Right atrium auricular region (tissue), 2 donors: ENCODE data around the gene PI3. TPM values are rescaled to one million over a fixed set of nuclear protein-coding genes. Genes with fewer than 3 reads are reported as not detected.

ENCODE experiments used
- DNase-seq: peaks from one replicate; pipeline ENCODE4 v3.0.0-alpha.2; 2019; ENCODE audit warnings: low spot score
- H3K27ac ChIP-seq, 2 donors: fragments of 200-600 bp; sonication (generic); 1 replicate in 1 of 2; 2 replicates in 1 of 2; pipeline ENCODE4 v1.5.1; 2016 to 2019
- H3K27me3 ChIP-seq, 2 donors: fragments of 200-600 bp; sonication (generic); one replicate each; pipeline versions ENCODE4 v1.5.1 to v1.6.0; 2017 to 2019
- H3K36me3 ChIP-seq: fragments of 200-600 bp; sonication (generic); one replicate; pipeline ENCODE4 v1.5.1; 2016
- H3K4me1 ChIP-seq, 2 donors: fragments of 200-600 bp; sonication (generic); one replicate each; pipeline versions ENCODE4 v1.5.1 to v1.6.0; 2017 to 2019
- H3K4me3 ChIP-seq, 2 donors: fragments of 200-600 bp; sonication (generic); 1 replicate in 1 of 2; 2 replicates in 1 of 2; pipeline ENCODE4 v1.5.1; 2017 to 2019; ENCODE audit warnings: mild to moderate bottlenecking in 1 of 2, moderate library complexity in 1 of 2
- H3K9me3 ChIP-seq, 2 donors: fragments of 200-600 bp; sonication (generic); one replicate each; pipeline ENCODE4 v1.5.1; 2019
- total RNA-seq, 2 donors: library from RNA; depleted of rRNA; stranded (reverse); fragments of >200 nt; gene quantifications; one replicate each; pipeline ENCODE4 v1.1.0, GENCODE V29; 2016
- TF ChIP-seq, protein P1 (sequence below), 2 donors: fragments of 200-600 bp; sonication (generic); IDR thresholded peaks; one replicate each; pipeline ENCODE4 v1.5.1; 2019; ENCODE audit warnings: antibody characterized with exemption in 2 of 2

PI3 gene
- total RNA-seq, 2 donors from 2014 or later, result not detected

- Histone ChIP-seq H3K36me3 (no peaks in the 10 kb centered on the region), H3K27me3 (no peaks in the 10 kb centered on the region), H3K4me1 (no peaks in the 10 kb centered on the region), H3K4me3 (no peak overlapping the region), H3K27ac (no peak overlapping the region), H3K9me3 (no peaks in the 10 kb centered on the region)
- TF ChIP-seq, protein P1, sequence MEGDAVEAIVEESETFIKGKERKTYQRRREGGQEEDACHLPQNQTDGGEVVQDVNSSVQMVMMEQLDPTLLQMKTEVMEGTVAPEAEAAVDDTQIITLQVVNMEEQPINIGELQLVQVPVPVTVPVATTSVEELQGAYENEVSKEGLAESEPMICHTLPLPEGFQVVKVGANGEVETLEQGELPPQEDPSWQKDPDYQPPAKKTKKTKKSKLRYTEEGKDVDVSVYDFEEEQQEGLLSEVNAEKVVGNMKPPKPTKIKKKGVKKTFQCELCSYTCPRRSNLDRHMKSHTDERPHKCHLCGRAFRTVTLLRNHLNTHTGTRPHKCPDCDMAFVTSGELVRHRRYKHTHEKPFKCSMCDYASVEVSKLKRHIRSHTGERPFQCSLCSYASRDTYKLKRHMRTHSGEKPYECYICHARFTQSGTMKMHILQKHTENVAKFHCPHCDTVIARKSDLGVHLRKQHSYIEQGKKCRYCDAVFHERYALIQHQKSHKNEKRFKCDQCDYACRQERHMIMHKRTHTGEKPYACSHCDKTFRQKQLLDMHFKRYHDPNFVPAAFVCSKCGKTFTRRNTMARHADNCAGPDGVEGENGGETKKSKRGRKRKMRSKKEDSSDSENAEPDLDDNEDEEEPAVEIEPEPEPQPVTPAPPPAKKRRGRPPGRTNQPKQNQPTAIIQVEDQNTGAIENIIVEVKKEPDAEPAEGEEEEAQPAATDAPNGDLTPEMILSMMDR (IDR thresholded peaks at IDR 0.05), result no peak
- no peak for DNase-seq
These were observed 15.2 kb downstream of the PI3 start for GRCh38 chr20:45189861-45190260.

DNA sequence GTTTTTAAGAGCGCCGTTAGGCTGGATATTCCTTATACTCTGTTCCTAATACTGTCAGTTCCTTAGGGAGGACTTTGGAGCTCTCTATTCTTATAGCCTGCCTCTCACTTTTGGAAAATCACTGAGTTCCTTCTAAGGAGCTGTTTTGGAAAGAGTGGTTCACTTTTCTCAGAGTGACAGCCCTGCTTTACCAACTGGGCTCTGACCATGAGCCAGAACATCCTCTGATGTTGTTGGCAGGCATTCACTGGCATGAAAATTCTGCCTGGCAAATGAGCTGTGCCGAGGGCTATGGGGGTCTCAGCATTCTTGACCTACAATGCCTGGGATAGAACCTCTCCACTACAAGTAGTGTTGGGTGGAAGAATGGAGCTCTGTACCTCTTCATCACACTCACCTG, 17.2 kb downstream of the PI3 start:
- no peaks in the 10 kb centered on the region for H3K27me3 ChIP-seq
- TF ChIP-seq, protein P1 (IDR thresholded peaks at IDR 0.05), result no peak
- no peak overlapping the region for H3K27ac ChIP-seq

GRCh38 chr20:45193331-45193730, 18.6 kb downstream of the PI3 start:
- Histone ChIP-seq H3K27ac (no peak overlapping the region), H3K27me3 (no peaks in the 10 kb centered on the region), H3K4me1 (no peaks in the 10 kb centered on the region), H3K4me3 (no peak overlapping the region), H3K36me3 (no peaks in the 10 kb centered on the region), H3K9me3 (no peaks in the 10 kb centered on the region)
- no peak for DNase-seq
- TF ChIP-seq, protein P1 (IDR thresholded peaks at IDR 0.05), result no peak

More for the DNA sequence above, 17.2 kb downstream of the PI3 start:
- Histone ChIP-seq H3K9me3 (no peaks in the 10 kb centered on the region), H3K4me1 (no peaks in the 10 kb centered on the region), H3K4me3 (no peak overlapping the region), H3K36me3 (no peaks in the 10 kb centered on the region)
- no peak for DNase-seq

DNA sequence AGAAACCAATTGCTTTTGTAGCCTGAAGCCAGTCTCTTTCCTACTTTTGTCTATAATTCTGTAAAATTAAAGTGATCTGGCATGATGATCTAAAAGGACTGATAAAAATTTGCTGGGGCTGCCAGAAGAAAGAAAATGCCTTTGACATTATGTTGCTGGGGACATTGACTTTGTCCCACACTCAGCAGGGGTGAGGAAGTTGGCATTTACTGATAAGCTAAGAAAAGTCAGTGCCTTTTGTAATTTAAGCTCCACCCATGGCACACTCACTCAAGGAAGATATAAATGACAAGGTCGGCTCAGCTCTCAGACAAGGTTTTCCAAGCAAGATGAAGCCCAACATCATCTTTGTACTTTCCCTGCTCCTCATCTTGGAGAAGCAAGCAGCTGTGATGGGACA, 32.0 kb downstream of the PI3 start, which contains the start of gene SEMG1:
Gene SEMG1, plus strand, starts transcription at position 309 of the 400 bp plus-strand sequence. Its CDS starts 21 bp downstream, at position 330.
- TF ChIP-seq, protein P1 (IDR thresholded peaks at IDR 0.05), result no peak
- Histone ChIP-seq H3K4me3 (no peak within 1 kb of the TSS), H3K27ac (no peak within 1 kb of the TSS), H3K36me3 (no peaks in the 10 kb centered on the region), H3K4me1 (no peaks in the 10 kb centered on the region), H3K27me3 (no peaks in the 10 kb centered on the region), H3K9me3 (peaks cover 0 to 5% of the 10 kb centered on the region in 2 donors)
- DNase-seq, result no peak

GRCh38 chr20:45209924-45210323, 35.2 kb downstream of the PI3 start:
- Histone ChIP-seq H3K9me3 (no peaks in the 10 kb centered on the region), H3K27me3 (no peaks in the 10 kb centered on the region), H3K36me3 (no peaks in the 10 kb centered on the region), H3K4me1 (no peaks in the 10 kb centered on the region), H3K4me3 (no peak overlapping the region), H3K27ac (no peak overlapping the region)
- TF ChIP-seq, protein P1 (IDR thresholded peaks at IDR 0.05), result no peak
- no peak for DNase-seq
